ENCODE measurements around the gene DNAH17. TPM values are rescaled to one million over a fixed set of nuclear protein-coding genes. Genes with fewer than 3 reads are reported as not detected.

Gene DNAH17
- total RNA-seq = 0.41 TPM

GRCh38 chr17:78577296-78577695, at the start of gene DNAH17:
TSS of gene DNAH17 (minus strand) at chr17:78577396. CDS start at chr17:78575057, 2,339 bp downstream.

GRCh38 chr17:78378225-78379130, 198.7 kb downstream of the DNAH17 start, which contains the start of gene PGS1:
TSS of gene PGS1 (plus strand) at chr17:78378649. CDS start at chr17:78378666, 17 bp downstream.

Small RNAs within 50 kb of the gene (small RNA-seq; reads per million reads assigned to genes)
- gene RF00415 (ENCODE audit: low replicate concordance) (not detected), gene RN7SL454P (ENCODE audit: low replicate concordance) (not detected)

Other genes with a start within 250 kb of the DNAH17 start
- gene SOCS3, start 217.3 kb downstream of the DNAH17 start, total RNA-seq = 39.2 TPM
- 47.3 TPM for gene PGS1, start 198.7 kb downstream of the DNAH17 start, total RNA-seq
- 37.5 TPM for gene CYTH1, start 204.9 kb upstream of the DNAH17 start, total RNA-seq